ENCODE measurements around the gene ABCG2.

The ABCG2 gene

GRCh38 chr4:88062843-88063242, 95.6 kb downstream of the ABCG2 start:
- ATAC-seq, result no peak

GRCh38 chr4:88062311-88062710, 96.1 kb downstream of the ABCG2 start:
- ATAC-seq, result no peak

- no peak for ATAC-seq
Observed at GRCh38 chr4:88060431-88060830, 98.0 kb downstream of the ABCG2 start.

- no peak for ATAC-seq
Observed at GRCh38 chr4:88059766-88060165, 98.7 kb downstream of the ABCG2 start.

GRCh38 chr4:88058295-88058694, 100.1 kb downstream of the ABCG2 start:
- no peak for ATAC-seq

GRCh38 chr4:88054901-88055300, 103.5 kb downstream of the ABCG2 start:
- ATAC-seq, result no peak

GRCh38 chr4:88054229-88054628, 104.2 kb downstream of the ABCG2 start:
- no peak for ATAC-seq

- ATAC-seq, result no peak
Observed at GRCh38 chr4:88045021-88045420, 113.4 kb downstream of the ABCG2 start.

- ATAC-seq, result no peak
Observed at GRCh38 chr4:88043586-88044340, 114.7 kb downstream of the ABCG2 start.

- ATAC-seq, result no peak
Observed at GRCh38 chr4:88043001-88043400, 115.4 kb downstream of the ABCG2 start.

GRCh38 chr4:88041626-88042025, 116.8 kb downstream of the ABCG2 start:
- no peak for ATAC-seq

- ATAC-seq, result no peak
Observed at GRCh38 chr4:88040707-88041106, 117.7 kb downstream of the ABCG2 start.
